GM20431 (cell line): ENCODE results near the gene ZMYND8.
"Not testable (repeated sequence)": the region's sequence is repeated elsewhere in the genome, so short reads cannot be mapped to it uniquely, and the experiment has no call there.

Experiments used
- in situ Hi-C: fragments of 300-500 bp; cut with MseI, MboI; formaldehyde crosslinking; loops from one replicate; pipeline ENCODE4 v1.15.0; 2020; ENCODE audit warnings: low sequenced_read_pairs; ENCODE audit not compliant: unreplicated experiment

Gene ZMYND8

GRCh38 chr20:47293631-47294030, 62.9 kb downstream of the ZMYND8 start:
- in situ Hi-C loops: no loop called here

- in situ Hi-C loops: no loop called here
Observed at GRCh38 chr20:47292581-47292980, 63.9 kb downstream of the ZMYND8 start.

- in situ Hi-C loops: no loop called here
Observed at GRCh38 chr20:47290666-47291430, 65.7 kb downstream of the ZMYND8 start.

GRCh38 chr20:47290008-47290407, 66.5 kb downstream of the ZMYND8 start:
- in situ Hi-C loops: no loop called here

- in situ Hi-C loops: no loop called here
Observed at GRCh38 chr20:47289096-47289495, 67.4 kb downstream of the ZMYND8 start.

GRCh38 chr20:47288530-47288929, 68.0 kb downstream of the ZMYND8 start:
- in situ Hi-C loops: not testable (repeated sequence)

- in situ Hi-C loops: no loop called here
Observed at GRCh38 chr20:47287609-47288144, 68.8 kb downstream of the ZMYND8 start.

- in situ Hi-C loops: no loop called here
Observed at GRCh38 chr20:47286681-47287080, 69.8 kb downstream of the ZMYND8 start.

- in situ Hi-C loops: no loop called here
Observed at GRCh38 chr20:47285189-47285588, 71.3 kb downstream of the ZMYND8 start.

- in situ Hi-C loops: no loop called here
Observed at GRCh38 chr20:47284373-47284772, 72.1 kb downstream of the ZMYND8 start.

- in situ Hi-C loops: no loop called here
Observed at GRCh38 chr20:47283411-47283810, 73.1 kb downstream of the ZMYND8 start.

GRCh38 chr20:47282864-47283263, 73.6 kb downstream of the ZMYND8 start:
- in situ Hi-C loops: no loop called here

GRCh38 chr20:47281376-47281775, 75.1 kb downstream of the ZMYND8 start:
- in situ Hi-C loops: no loop called here

GRCh38 chr20:47280668-47281067, 75.8 kb downstream of the ZMYND8 start:
- in situ Hi-C loops: no loop called here

GRCh38 chr20:47280228-47280627, 76.3 kb downstream of the ZMYND8 start:
- in situ Hi-C loops: no loop called here

- in situ Hi-C loops: no loop called here
Observed at GRCh38 chr20:47278907-47279348, 77.6 kb downstream of the ZMYND8 start.

GRCh38 chr20:47277535-47277872, 79.0 kb downstream of the ZMYND8 start:
- in situ Hi-C loops: not testable (repeated sequence)

- in situ Hi-C loops: no loop called here
Observed at GRCh38 chr20:47276851-47277534, 79.5 kb downstream of the ZMYND8 start.

GRCh38 chr20:47276251-47276650, 80.2 kb downstream of the ZMYND8 start:
- in situ Hi-C loops: no loop called here

- in situ Hi-C loops: no loop called here
Observed at GRCh38 chr20:47275548-47275947, 81.0 kb downstream of the ZMYND8 start.

- in situ Hi-C loops: loop anchor here (5.0 to 25.0 kb wide), 2 partner anchors 108 to 363 kb away; no protein-coding TSS in a partner anchor
Observed at GRCh38 chr20:47274401-47275108, 81.9 kb downstream of the ZMYND8 start.
